B cell (primary cell): ENCODE results near the gene FAM170B. TPM values are rescaled to one million over a fixed set of nuclear protein-coding genes. Genes with fewer than 3 reads are reported as not detected.

Source experiments
- ATAC-seq: fragments of 200-7000 bp; cut with Tn5 transposase; one replicate; pipeline ENCODE4 v1.10.0; 2021; ENCODE audit warnings: low read depth, mild to moderate bottlenecking, moderate number of reproducible peaks, moderate library complexity
- CTCF ChIA-PET: fragments of 350-600 bp; sonication (Branson Sonifier 250); formaldehyde crosslinking; loops from one replicate; lab custom pipeline; 2021; ENCODE audit warnings: antibody characterized with exemption, inconsistent platforms; lab: Charles Lee
- POLR2A ChIA-PET: fragments of 350-600 bp; sonication (Branson Sonifier 250); formaldehyde crosslinking; loops from one replicate; lab custom pipeline; 2021; ENCODE audit warnings: antibody characterized with exemption; lab: Charles Lee
- DNase-seq: peaks from one replicate; pipeline ENCODE4 v3.0.0; 2013
- H2AFZ ChIP-seq: 2 replicates; pipeline ENCODE4 v1.6.1; 2012; ENCODE audit warnings: mild to moderate bottlenecking, low read depth, low read length; ENCODE audit not compliant: insufficient read depth, poor library complexity, severe bottlenecking
- H3K27ac ChIP-seq, 2 donors: 1 replicate in 1 of 2; 2 replicates in 1 of 2; pipeline ENCODE4 v1.5.1; 2012 to 2013; ENCODE audit warnings: low read length in 2 of 2, mild to moderate bottlenecking in 2 of 2, moderate library complexity in 1 of 2
- H3K27me3 ChIP-seq, 4 experiments: fragments of 200-600 bp in 1 of 4; sonication (generic) in 1 of 4; replicated peaks in 1 of 4; 1 replicate in 2 of 4; 2 replicates in 2 of 4; pipeline versions ENCODE4 v1.6.1 to v1.7.0; 2013 to 2016; ENCODE audit warnings: low read length in 3 of 4, mild to moderate bottlenecking in 2 of 4, mixed read lengths in 1 of 4, moderate library complexity in 1 of 4; ENCODE audit not compliant: insufficient read depth in 4 of 4, control insufficient read depth in 3 of 4; ENCODE audit errors: control extremely low read depth in 1 of 4
- H3K36me3 ChIP-seq, 2 experiments: replicated peaks in 1 of 2; 1 replicate in 1 of 2; 2 replicates in 1 of 2; pipeline versions ENCODE4 v1.6.1 to v1.7.1; 2013; ENCODE audit warnings: low read length in 1 of 2; ENCODE audit not compliant: insufficient read depth in 2 of 2, control insufficient read depth in 1 of 2; ENCODE audit errors: control extremely low read depth in 1 of 2, extremely low read depth in 1 of 2
- H3K4me1 ChIP-seq, 2 donors: fragments of 200-600 bp in 1 of 2; sonication (generic) in 1 of 2; 1 replicate in 1 of 2; 2 replicates in 1 of 2; pipeline versions ENCODE4 v1.5.1 to v1.6.1; 2013 to 2017; ENCODE audit warnings: low read length in 2 of 2; ENCODE audit not compliant: control insufficient read depth in 2 of 2, insufficient read depth in 2 of 2
- H3K4me2 ChIP-seq: replicated peaks from 2 replicates; pipeline ENCODE3; 2012; ENCODE audit warnings: mild to moderate bottlenecking, low read depth, low read length; ENCODE audit not compliant: poor library complexity, severe bottlenecking
- H3K4me3 ChIP-seq, 5 experiments: fragments of 200-600 bp in 1 of 5; sonication (generic) in 1 of 5; 1 replicate in 3 of 5; 2 replicates in 2 of 5; pipeline versions ENCODE4 v1.5.1 to v1.7.0; 2011 to 2016; ENCODE audit warnings: low read length in 4 of 5, mild to moderate bottlenecking in 4 of 5, low read depth in 2 of 5, control low read depth in 1 of 5, moderate library complexity in 1 of 5; ENCODE audit not compliant: insufficient read depth in 1 of 5; ENCODE audit errors: control extremely low read depth in 1 of 5, extremely low read depth in 1 of 5
- H3K79me2 ChIP-seq: fragments of 200-600 bp; sonication (generic); one replicate; pipeline ENCODE4 v1.6.0; 2016; ENCODE audit warnings: low read length; ENCODE audit not compliant: control insufficient read depth, insufficient read depth
- H3K9ac ChIP-seq: fragments of 200-600 bp; sonication (generic); 2 replicates; pipeline ENCODE4 v1.6.1; 2017; ENCODE audit warnings: mild to moderate bottlenecking, low read length, moderate library complexity
- H3K9me3 ChIP-seq, 3 donors: one replicate each; pipeline versions ENCODE4 v1.6.1 to v1.7.1; 2013; ENCODE audit warnings: low read length in 2 of 3; ENCODE audit not compliant: control insufficient read depth in 2 of 3, insufficient read depth in 1 of 3; ENCODE audit errors: control extremely low read depth in 1 of 3
- H4K20me1 ChIP-seq: 2 replicates; pipeline ENCODE4 v1.6.0; 2012; ENCODE audit warnings: mild to moderate bottlenecking, low read length; ENCODE audit not compliant: insufficient read depth, control insufficient read depth, poor library complexity, severe bottlenecking
- H3K27ac Mint-ChIP-seq: one replicate; pipeline ENCODE4 v1.8.0; 2021; ENCODE audit warnings: mixed read lengths
- H3K27me3 Mint-ChIP-seq: one replicate; pipeline ENCODE4 v1.8.0; 2021; ENCODE audit warnings: mixed read lengths
- H3K4me1 Mint-ChIP-seq: one replicate; pipeline ENCODE4 v1.8.0; 2021; ENCODE audit warnings: mixed read lengths
- H3K4me3 Mint-ChIP-seq: one replicate; pipeline ENCODE4 v1.8.0; 2021; ENCODE audit warnings: mixed read lengths
- H3K9me3 Mint-ChIP-seq: one replicate; pipeline ENCODE4 v1.8.0; 2022; ENCODE audit warnings: mixed read lengths; ENCODE audit not compliant: insufficient read depth
- CTCF ChIP-seq: fragments of 200-600 bp; IDR thresholded peaks from one replicate; pipeline ENCODE4 v1.8.0; 2022; ENCODE audit warnings: antibody characterized with exemption, mild to moderate bottlenecking
- EZH2 ChIP-seq: IDR thresholded peaks from 2 replicates; pipeline ENCODE4 v1.6.1; 2012; ENCODE audit warnings: borderline replicate concordance, low read depth, mild to moderate bottlenecking, moderate library complexity, low read length; ENCODE audit not compliant: insufficient read depth, poor library complexity, severe bottlenecking
- WGBS: methylation state at CpG from one replicate; pipeline ENCODE4 v1.1.5; 2013; ENCODE audit warnings: missing lambda C conversion rate; ENCODE audit not compliant: insufficient coverage; 5-methylcytosine and 5-hydroxymethylcytosine counted together
- intact Hi-C: fragments of 100-400 bp; cut with micrococcal nuclease; formaldehyde crosslinking; loops from one replicate; pipeline ENCODE4 v1.10.0; 2022
- polyA plus RNA-seq: library from polyadenylated mRNA; depleted of rRNA; stranded (reverse); fragments of >200 nt; gene quantifications from 2 replicates; pipeline ENCODE4 v1.2.3, GENCODE V29; 2012
- total RNA-seq, 2 donors: library from RNA; stranded (reverse); fragments of 120-200 nt in 1 of 2; gene quantifications; 1 replicate in 1 of 2; 2 replicates in 1 of 2; pipeline versions ENCODE4 v1.2.3 to v1.2.4, GENCODE V29; 2013 to 2022

FAM170B gene
- total and polyA plus RNA-seq, 2 donors (not counting 1 experiment from before 2014, with no cell fraction given), result not detected

GRCh38 chr10:49090189-49090575 lies 43.6 kb downstream of the FAM170B start:
- no peaks in the 10 kb centered on the region for H3K4me1 ChIP-seq
- no peak for DNase-seq
- no peak for ATAC-seq
- H3K4me3 ChIP-seq, result no peak overlapping the region
- H3K4me1 Mint-ChIP-seq, result no peaks in the 10 kb centered on the region
- peaks cover 26% of the 10 kb centered on the region for H3K27me3 Mint-ChIP-seq
- POLR2A ChIA-PET, result no interaction called here
- H4K20me1 ChIP-seq, result no peaks in the 10 kb centered on the region
- peaks cover 0 to 15% (median 0%) of the 10 kb centered on the region in 3 donors for H3K9me3 ChIP-seq
- peaks cover 4% of the 10 kb centered on the region for H3K9me3 Mint-ChIP-seq
- no peak overlapping the region for H3K27ac Mint-ChIP-seq
- H3K79me2 ChIP-seq, result no peaks in the 10 kb centered on the region
- no peaks in the 10 kb centered on the region for H3K36me3 ChIP-seq
- CTCF ChIA-PET, result interaction anchor here (1.3 kb wide), 1 partner anchor 11 kb away, joined by 3 read pairs; no protein-coding TSS in a partner anchor
- H3K4me2 ChIP-seq, result no peak overlapping the region
- no peak overlapping the region for H3K27ac ChIP-seq
- H3K9ac ChIP-seq, result no peak overlapping the region
- intact Hi-C loops, result no loop called here
- WGBS, result 63% methylated on average over 1 of the region's 1 CpG
- TF ChIP-seq CTCF (no peak), EZH2 (no peak)
- H3K4me3 Mint-ChIP-seq, result no peak overlapping the region
- peaks cover 0 to 10% (median 0%) of the 10 kb centered on the region in 4 experiments for H3K27me3 ChIP-seq
- no peak overlapping the region for H2AFZ ChIP-seq

GRCh38 chr10:49089557-49090188 lies 44.1 kb downstream of the FAM170B start:
- H3K36me3 ChIP-seq, result no peaks in the 10 kb centered on the region
- no peak overlapping the region for H3K27ac ChIP-seq
- H4K20me1 ChIP-seq, result no peaks in the 10 kb centered on the region
- DNase-seq (no peak), ATAC-seq (no peak)
- Mint-ChIP-seq H3K4me3 (no peak overlapping the region), H3K27ac (no peak overlapping the region), H3K4me1 (no peaks in the 10 kb centered on the region), H3K27me3 (peaks cover 26% of the 10 kb centered on the region), H3K9me3 (peaks cover 4% of the 10 kb centered on the region)
- TF ChIP-seq CTCF (no peak), EZH2 (no peak)
- H3K27me3 ChIP-seq, result peaks cover 0 to 10% (median 0%) of the 10 kb centered on the region in 4 experiments
- H2AFZ ChIP-seq, result no peak overlapping the region
- no peak overlapping the region for H3K9ac ChIP-seq
- intact Hi-C loops, result no loop called here
- no peaks in the 10 kb centered on the region for H3K4me1 ChIP-seq
- POLR2A ChIA-PET, result no interaction called here
- H3K4me3 ChIP-seq, result no peak overlapping the region
- no peaks in the 10 kb centered on the region for H3K79me2 ChIP-seq
- peaks cover 0 to 15% (median 0%) of the 10 kb centered on the region in 3 donors for H3K9me3 ChIP-seq
- no peak overlapping the region for H3K4me2 ChIP-seq
- CTCF ChIA-PET, result interaction anchor here (1.3 kb wide), 1 partner anchor 11 kb away, joined by 3 read pairs; no protein-coding TSS in a partner anchor
- 100% methylated on average over 3 of the region's 3 CpGs for WGBS
